Ovary (tissue), 9 donors: ENCODE measurements around the gene MTHFD1L. TPM values are rescaled to one million over a fixed set of nuclear protein-coding genes. Genes with fewer than 3 reads are reported as not detected.

Experiments
- DNase-seq, 5 donors: peaks; one replicate each; pipeline ENCODE4 v3.0.0-alpha.2; 2019 to 2020
- H3K27ac ChIP-seq, 2 donors: fragments of 200-600 bp; one replicate each; pipeline versions ENCODE4 v1.5.1 to v1.8.0; 2019 to 2022
- H3K27me3 ChIP-seq: fragments of 200-600 bp; one replicate; pipeline ENCODE4 v1.8.0; 2022
- H3K36me3 ChIP-seq: fragments of 200-600 bp; sonication (generic); one replicate; pipeline ENCODE4 v1.5.1; 2019
- H3K4me1 ChIP-seq: one replicate; pipeline ENCODE4 v1.8.1; 2013; ENCODE audit warnings: mild to moderate bottlenecking, moderate library complexity; ENCODE audit not compliant: insufficient read depth
- H3K4me3 ChIP-seq: fragments of 200-600 bp; sonication (generic); one replicate; pipeline ENCODE4 v1.5.1; 2017
- H3K9me3 ChIP-seq, 2 donors: fragments of 200-600 bp in 1 of 2; sonication (generic) in 1 of 2; one replicate each; pipeline versions ENCODE4 v1.5.1 to v1.8.1; 2013 to 2019; ENCODE audit warnings: mild to moderate bottlenecking in 1 of 2, moderate library complexity in 1 of 2
- EP300 ChIP-seq: sonication (generic); formaldehyde crosslinking; IDR thresholded peaks from one replicate; pipeline ENCODE4 v1.6.1; 2017; ENCODE audit warnings: antibody characterized with exemption
- POLR2A ChIP-seq: fragments of 450-650 bp; IDR thresholded peaks from one replicate; pipeline ENCODE4 v1.6.1; 2017; ENCODE audit warnings: antibody characterized with exemption, mild to moderate bottlenecking, moderate library complexity
- WGBS, 3 donors: extraction: QIAGEN DNeasy Blood & Tissue Kit in 1 of 3; methylation state at CpG; one replicate each; pipeline versions ENCODE4 v1.1.5 to v1.1.7; 2013 to 2017; 5-methylcytosine and 5-hydroxymethylcytosine counted together
- intact Hi-C, 4 donors: fragments of 100-400 bp; cut with DNase I; formaldehyde crosslinking; loops; one replicate each; pipeline versions ENCODE4 v1.11.0 to v1.15.1; 2022 to 2023
- polyA plus RNA-seq, 2 donors: library from polyadenylated mRNA; stranded (reverse); fragments of 200-250 nt in 1 of 2; fragments of 350-450 nt in 1 of 2; fragmentation: Illumina TruSeq in 1 of 2; extraction: RNeasy Lipid Tissue Mini Kit (QIAGEN cat#74804) in 1 of 2; gene quantifications; one replicate each; pipeline ENCODE4 v1.2.3, GENCODE V29; 2013 to 2014
- total RNA-seq, 7 donors: library from RNA; depleted of rRNA in 2 of 7; stranded (reverse); fragments of >200 nt in 2 of 7; fragmentation: NEBNext Ultra II Directional in 3 of 7; extraction: Animal tissue kit (Norgen Biotek cat#: 25700) in 3 of 7; gene quantifications; one replicate each; pipeline versions ENCODE4 v1.1.0 to v1.2.4, GENCODE V29; 2016 to 2023
- TF ChIP-seq, protein P1 (sequence below), 3 donors: fragments of 450-650 bp in 2 of 3; fragments of 200-600 bp in 1 of 3; IDR thresholded peaks; one replicate each; pipeline versions ENCODE4 v1.5.1 to v1.8.0; 2016 to 2022; ENCODE audit warnings: antibody characterized with exemption in 3 of 3, mild to moderate bottlenecking in 1 of 3
- donor health status: DM: no; HTN: no; CAD: no; lungs with moderate emphysema.
- donor health status: DM: no; HTN: no; CAD: no.
- donor health status: Bipolar disorder and iron deficiency.
- donor health status: DM: yes; HTN: yes; CAD: no.
- donor health status: DM: no; HTN: no; CAD: no.
- donor health status: DM: yes; HTN: yes; CAD: no.

Gene MTHFD1L
- total and polyA plus RNA-seq, 9 donors = 13.0 to 91.1 (median 23.6) TPM

DNA sequence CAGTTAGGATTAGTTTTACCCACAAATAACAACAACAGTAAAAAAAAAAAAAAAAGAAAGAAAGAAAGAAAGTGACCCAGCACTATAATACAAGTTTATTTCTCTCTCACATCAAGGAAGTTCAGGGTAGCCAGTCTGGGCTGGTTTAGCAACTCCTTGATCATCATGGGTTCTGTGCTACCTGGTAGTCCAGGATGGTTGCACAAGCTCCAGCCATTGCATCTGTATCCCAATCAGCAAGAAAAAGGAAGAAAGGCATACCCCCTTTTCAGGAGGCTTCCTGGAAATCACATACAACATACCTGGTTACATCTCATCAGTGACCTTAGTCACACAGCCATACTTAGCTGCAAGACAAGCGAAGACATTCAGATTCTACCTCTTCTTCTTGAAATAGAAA, 128.5 kb downstream of the MTHFD1L start:
- Histone ChIP-seq H3K9me3 (no peaks in the 10 kb centered on the region), H3K27me3 (no peaks in the 10 kb centered on the region), H3K27ac (peak overlapping the region in 1 of 2 donors; percentile 71), H3K4me1 (peaks cover 12% of the 10 kb centered on the region), H3K36me3 (no peaks in the 10 kb centered on the region), H3K4me3 (no peak overlapping the region)
- TF ChIP-seq, protein P1, sequence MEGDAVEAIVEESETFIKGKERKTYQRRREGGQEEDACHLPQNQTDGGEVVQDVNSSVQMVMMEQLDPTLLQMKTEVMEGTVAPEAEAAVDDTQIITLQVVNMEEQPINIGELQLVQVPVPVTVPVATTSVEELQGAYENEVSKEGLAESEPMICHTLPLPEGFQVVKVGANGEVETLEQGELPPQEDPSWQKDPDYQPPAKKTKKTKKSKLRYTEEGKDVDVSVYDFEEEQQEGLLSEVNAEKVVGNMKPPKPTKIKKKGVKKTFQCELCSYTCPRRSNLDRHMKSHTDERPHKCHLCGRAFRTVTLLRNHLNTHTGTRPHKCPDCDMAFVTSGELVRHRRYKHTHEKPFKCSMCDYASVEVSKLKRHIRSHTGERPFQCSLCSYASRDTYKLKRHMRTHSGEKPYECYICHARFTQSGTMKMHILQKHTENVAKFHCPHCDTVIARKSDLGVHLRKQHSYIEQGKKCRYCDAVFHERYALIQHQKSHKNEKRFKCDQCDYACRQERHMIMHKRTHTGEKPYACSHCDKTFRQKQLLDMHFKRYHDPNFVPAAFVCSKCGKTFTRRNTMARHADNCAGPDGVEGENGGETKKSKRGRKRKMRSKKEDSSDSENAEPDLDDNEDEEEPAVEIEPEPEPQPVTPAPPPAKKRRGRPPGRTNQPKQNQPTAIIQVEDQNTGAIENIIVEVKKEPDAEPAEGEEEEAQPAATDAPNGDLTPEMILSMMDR (IDR thresholded peaks at IDR 0.05) = no peak
- no peak for TF ChIP-seq POLR2A
- TF ChIP-seq EP300 = no peak
- DNase-seq = no peak
- 96 to 100% (median 96%) methylated on average over 1 of the region's 1 CpG for WGBS, 3 donors
- intact Hi-C loops = loop anchor here in 3 of 4 donors (10.0 kb wide), 2 partner anchors 69 to 99 kb away; no protein-coding TSS in a partner anchor

DNA sequence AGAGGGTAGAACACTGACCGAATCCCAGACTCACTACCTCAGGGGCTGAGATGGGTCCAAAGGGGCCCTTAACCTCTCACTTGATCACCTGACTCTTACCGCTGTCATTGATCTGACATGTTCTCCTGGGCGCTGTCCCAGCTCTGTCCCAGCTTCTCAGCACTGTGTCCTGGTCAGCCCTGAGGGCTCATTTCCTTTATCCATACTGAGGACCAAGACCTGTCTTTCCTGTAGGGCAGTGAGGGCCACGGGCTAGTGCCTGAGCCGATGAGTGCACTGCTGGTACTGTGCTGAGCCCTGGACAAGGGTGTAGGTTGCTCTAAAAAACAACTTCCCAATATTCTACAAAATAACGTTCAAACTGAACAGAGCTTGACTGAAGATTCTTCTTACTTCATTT, 131.5 kb downstream of the MTHFD1L start:
- peak overlapping the region in 1 of 2 donors; percentile 71 for H3K27ac ChIP-seq
- peaks cover 19% of the 10 kb centered on the region for H3K4me1 ChIP-seq
- H3K9me3 ChIP-seq = no peaks in the 10 kb centered on the region
- no peaks in the 10 kb centered on the region for H3K27me3 ChIP-seq
- TF ChIP-seq POLR2A = no peak
- intact Hi-C loops = loop anchor here in 3 of 4 donors (10.0 kb wide), 2 partner anchors 72 to 102 kb away; no protein-coding TSS in a partner anchor
- no peak for DNase-seq
- H3K36me3 ChIP-seq = no peaks in the 10 kb centered on the region
- 55 to 91% (median 70%) methylated on average over 6 of the region's 6 CpGs for WGBS, 3 donors
- H3K4me3 ChIP-seq = no peak overlapping the region

DNA sequence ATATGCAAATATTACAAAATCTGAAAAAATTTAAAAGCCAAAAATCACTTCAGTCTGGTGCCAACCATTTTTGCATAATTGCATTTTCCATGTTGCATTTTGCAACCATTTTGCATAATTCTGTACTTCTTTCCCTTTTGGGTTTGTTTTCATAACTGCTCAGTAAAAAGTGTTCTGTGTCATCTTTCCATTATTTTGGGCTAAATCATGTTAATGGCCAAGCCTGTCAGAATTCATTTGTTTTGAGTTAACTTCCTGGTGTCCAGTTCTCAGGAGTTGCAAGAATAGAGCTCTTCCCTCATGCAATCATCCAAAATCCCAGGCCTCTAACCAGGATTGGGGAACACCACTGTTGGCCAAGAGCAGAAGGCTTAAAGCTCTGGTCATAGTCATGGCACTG, 133.6 kb downstream of the MTHFD1L start:
- peaks cover 16% of the 10 kb centered on the region for H3K4me1 ChIP-seq
- TF ChIP-seq POLR2A (no peak), EP300 (no peak)
- TF ChIP-seq, protein P1 (IDR thresholded peaks at IDR 0.05) = no peak
- intact Hi-C loops = loop anchor here in 3 of 4 donors (10.0 kb wide), 2 partner anchors 74 to 104 kb away; no protein-coding TSS in a partner anchor
- H3K27ac ChIP-seq = peak overlapping the region in 1 of 2 donors; percentile 74
- no peaks in the 10 kb centered on the region for H3K9me3 ChIP-seq
- no peak overlapping the region for H3K4me3 ChIP-seq
- H3K27me3 ChIP-seq = no peaks in the 10 kb centered on the region
- H3K36me3 ChIP-seq = no peaks in the 10 kb centered on the region
- no peak for DNase-seq

GRCh38 chr6:150999576-150999975, 134.1 kb downstream of the MTHFD1L start:
- H3K4me3 ChIP-seq = no peak overlapping the region
- no peaks in the 10 kb centered on the region for H3K9me3 ChIP-seq
- no peaks in the 10 kb centered on the region for H3K36me3 ChIP-seq
- DNase-seq = no peak
- WGBS, 3 donors = 56 to 76% (median 74%) methylated on average over 6 of the region's 6 CpGs
- intact Hi-C loops = loop anchor here in 3 of 4 donors (10.0 kb wide), 2 partner anchors 75 to 105 kb away; no protein-coding TSS in a partner anchor
- H3K4me1 ChIP-seq = peaks cover 16% of the 10 kb centered on the region
- no peaks in the 10 kb centered on the region for H3K27me3 ChIP-seq
- peak overlapping the region in 1 of 2 donors; percentile 74 for H3K27ac ChIP-seq
- no peak for TF ChIP-seq EP300

- peak overlapping the region in 1 of 2 donors; percentile 74 for H3K27ac ChIP-seq
- no peak for DNase-seq
- intact Hi-C loops = loop anchor here in 2 of 4 donors (5.0 to 10.0 kb wide), 2 partner anchors 107 to 109 kb away; no protein-coding TSS in a partner anchor
- 63 to 74% (median 64%) methylated on average over 5 of the region's 5 CpGs for WGBS, 3 donors
- H3K4me1 ChIP-seq = peaks cover 23% of the 10 kb centered on the region
- no peaks in the 10 kb centered on the region for H3K27me3 ChIP-seq
- H3K9me3 ChIP-seq = no peaks in the 10 kb centered on the region
- TF ChIP-seq, protein P1 (IDR thresholded peaks at IDR 0.05) = no peak
- no peaks in the 10 kb centered on the region for H3K36me3 ChIP-seq
- H3K4me3 ChIP-seq = no peak overlapping the region
Observed at GRCh38 chr6:151001387-151002056, 136.0 kb downstream of the MTHFD1L start.
